H1 (cell line): ENCODE results near the gene WDR49. TPM values are rescaled to one million over a fixed set of nuclear protein-coding genes. Genes with fewer than 3 reads are reported as not detected.

Source experiments
- CTCF ChIA-PET: fragments of 300-600 bp; sonication (Branson Sonifier 250); formaldehyde crosslinking; loops from one replicate; lab custom pipeline; 2021; ENCODE audit not compliant: partially characterized antibody; lab: Charles Lee
- POLR2A ChIA-PET: fragments of 300-600 bp; sonication (Branson Sonifier 250); formaldehyde crosslinking; loops from one replicate; lab custom pipeline; 2021; ENCODE audit warnings: inconsistent platforms; ENCODE audit not compliant: partially characterized antibody; lab: Charles Lee
- DNase-seq, 2 experiments: peaks; one replicate each; pipeline versions ENCODE4 v3.0.0 to v3.0.0-alpha.2; 2010 to 2022; ENCODE audit warnings: low spot score in 2 of 2, low read depth in 1 of 2, mixed read lengths in 1 of 2
- FAIRE-seq: peaks from 2 replicates; lab custom pipeline; 2011; peaks lifted over from hg19 to GRCh38; lab: Jason Lieb, UNC
- H2AFZ ChIP-seq: 2 replicates; pipeline ENCODE4 v1.8.1; 2012; ENCODE audit warnings: low read length, inconsistent platforms
- H2AK5ac ChIP-seq: 2 replicates; pipeline ENCODE4 v1.6.1; 2013; ENCODE audit warnings: low read depth, low read length
- H2BK120ac ChIP-seq: replicated peaks from 2 replicates; pipeline ENCODE3; 2013; ENCODE audit warnings: low read depth, low read length, inconsistent platforms
- H2BK12ac ChIP-seq: 2 replicates; pipeline ENCODE4 v1.6.1; 2013; ENCODE audit warnings: low read depth, low read length
- H2BK15ac ChIP-seq: 2 replicates; pipeline ENCODE4 v1.6.1; 2013; ENCODE audit warnings: low read length
- H2BK20ac ChIP-seq: 2 replicates; pipeline ENCODE4 v1.6.1; 2013; ENCODE audit warnings: low read length
- H2BK5ac ChIP-seq: 2 replicates; pipeline ENCODE4 v1.6.1; 2013; ENCODE audit warnings: low read depth, low read length
- H3K14ac ChIP-seq: 2 replicates; pipeline ENCODE4 v1.6.1; 2013; ENCODE audit warnings: inconsistent platforms; ENCODE audit not compliant: insufficient read length
- H3K18ac ChIP-seq: 2 replicates; pipeline ENCODE4 v1.6.1; 2013; ENCODE audit warnings: low read length; ENCODE audit errors: extremely low read depth
- H3K23ac ChIP-seq: 2 replicates; pipeline ENCODE4 v1.6.1; 2013; ENCODE audit warnings: inconsistent platforms; ENCODE audit not compliant: insufficient read length
- H3K23me2 ChIP-seq: 2 replicates; pipeline ENCODE4 v1.6.1; 2013; ENCODE audit warnings: low read depth, low read length
- H3K27ac ChIP-seq: 2 replicates; pipeline ENCODE4 v1.6.1; 2011; ENCODE audit warnings: low read depth, low read length, inconsistent platforms
- H3K27me3 ChIP-seq, 4 experiments: replicated peaks in 1 of 4; 1 replicate in 1 of 4; 2 replicates in 3 of 4; pipeline versions ENCODE4 v1.6.1 to v1.8.1; 2011 to 2013; ENCODE audit warnings: low read length in 3 of 4, mild to moderate bottlenecking in 3 of 4, inconsistent platforms in 2 of 4, mixed read lengths in 2 of 4, moderate library complexity in 1 of 4; ENCODE audit not compliant: control insufficient read depth in 3 of 4, insufficient read depth in 3 of 4; ENCODE audit errors: extremely low read depth in 1 of 4
- H3K36me3 ChIP-seq, 4 experiments: 2 replicates each; pipeline versions ENCODE4 v1.6.1 to v1.8.1; 2011 to 2013; ENCODE audit warnings: mild to moderate bottlenecking in 4 of 4, low read length in 3 of 4, moderate library complexity in 2 of 4, control low read depth in 1 of 4, inconsistent platforms in 1 of 4; ENCODE audit not compliant: insufficient read depth in 4 of 4, control insufficient read depth in 2 of 4
- H3K4ac ChIP-seq: replicated peaks from 2 replicates; pipeline ENCODE3; 2013; ENCODE audit warnings: low read length, low read depth, mixed read lengths, inconsistent platforms; ENCODE audit not compliant: insufficient read length
- H3K4me1 ChIP-seq, 4 experiments: replicated peaks in 1 of 4; 1 replicate in 1 of 4; 2 replicates in 3 of 4; pipeline versions ENCODE4 v1.6.1 to v1.8.1; 2011 to 2013; ENCODE audit warnings: low read length in 3 of 4, inconsistent platforms in 2 of 4, mixed read lengths in 1 of 4; ENCODE audit not compliant: insufficient read depth in 4 of 4, control insufficient read depth in 3 of 4
- H3K4me2 ChIP-seq, 2 experiments: 2 replicates each; pipeline versions ENCODE4 v1.6.1 to v1.8.1; 2011 to 2013; ENCODE audit warnings: low read depth in 2 of 2, low read length in 2 of 2, control low read depth in 1 of 2, inconsistent platforms in 1 of 2, mild to moderate bottlenecking in 1 of 2; ENCODE audit not compliant: insufficient read depth in 1 of 2
- H3K4me3 ChIP-seq, 4 experiments: fragments of 200-600, 300-600 bp in 1 of 4; sonication (generic), shearing (Covaris generic), sonication (Bioruptor Twin) in 1 of 4; 2 replicates each; pipeline versions ENCODE4 v1.5.1 to v1.8.1; 2011 to 2016; ENCODE audit warnings: low read length in 4 of 4, low read depth in 3 of 4, control low read depth in 2 of 4, inconsistent platforms in 2 of 4, mild to moderate bottlenecking in 2 of 4, mixed read lengths in 1 of 4, moderate library complexity in 1 of 4; ENCODE audit not compliant: insufficient read depth in 2 of 4; ENCODE audit errors: extremely low read depth in 1 of 4
- H3K56ac ChIP-seq: replicated peaks from 2 replicates; pipeline ENCODE3; 2013; ENCODE audit warnings: low read depth, mild to moderate bottlenecking, mixed read lengths, low read length, inconsistent platforms; ENCODE audit not compliant: insufficient read length
- H3K79me1 ChIP-seq: 2 replicates; pipeline ENCODE4 v1.6.1; 2013; ENCODE audit warnings: low read depth, low read length, control low read depth
- H3K79me2 ChIP-seq, 2 experiments: 2 replicates each; pipeline versions ENCODE4 v1.6.1 to v1.8.1; 2012 to 2013; ENCODE audit warnings: low read length in 2 of 2, mild to moderate bottlenecking in 2 of 2, inconsistent platforms in 1 of 2; ENCODE audit not compliant: insufficient read depth in 2 of 2, control insufficient read depth in 1 of 2
- H3K9ac ChIP-seq, 4 experiments: replicated peaks in 1 of 4; 1 replicate in 1 of 4; 2 replicates in 3 of 4; pipeline versions ENCODE4 v1.6.1 to v1.8.1; 2011 to 2013; ENCODE audit warnings: low read depth in 3 of 4, low read length in 3 of 4, control low read depth in 2 of 4, mild to moderate bottlenecking in 2 of 4, moderate library complexity in 2 of 4, inconsistent platforms in 1 of 4; ENCODE audit errors: extremely low read depth in 1 of 4
- H3K9me3 ChIP-seq, 2 experiments: 2 replicates each; pipeline versions ENCODE4 v1.6.1 to v1.8.1; 2012 to 2013; ENCODE audit warnings: mild to moderate bottlenecking in 2 of 2, moderate library complexity in 2 of 2, control low read depth in 1 of 2, inconsistent platforms in 1 of 2, low read depth in 1 of 2, low read length in 1 of 2, mixed read lengths in 1 of 2; ENCODE audit not compliant: insufficient read depth in 2 of 2
- H4K20me1 ChIP-seq, 2 experiments: replicated peaks in 1 of 2; 2 replicates each; pipeline versions ENCODE3 to v1.8.1; 2011 to 2013; ENCODE audit warnings: inconsistent platforms in 2 of 2, low read length in 2 of 2, mild to moderate bottlenecking in 1 of 2; ENCODE audit not compliant: insufficient read depth in 2 of 2, control insufficient read depth in 1 of 2
- H4K5ac ChIP-seq: 2 replicates; pipeline ENCODE4 v1.6.1; 2013; ENCODE audit warnings: low read length, low read depth, mixed read lengths, inconsistent platforms; ENCODE audit not compliant: insufficient read length
- H4K8ac ChIP-seq: 2 replicates; pipeline ENCODE4 v1.8.0; 2013; ENCODE audit warnings: mild to moderate bottlenecking, moderate library complexity, low read length, inconsistent platforms; ENCODE audit not compliant: insufficient read depth; ENCODE audit errors: extremely low read depth
- H4K91ac ChIP-seq: replicated peaks from 2 replicates; pipeline ENCODE3; 2013; ENCODE audit warnings: low read length, mixed read lengths, inconsistent platforms; ENCODE audit not compliant: insufficient read length
- BCL11A ChIP-seq, 2 experiments: IDR thresholded peaks; one replicate each; pipeline ENCODE4 v1.6.1; 2011; ENCODE audit warnings: low read depth in 2 of 2, low read length in 2 of 2, mild to moderate bottlenecking in 2 of 2
- CREB1 ChIP-seq: IDR thresholded peaks from 2 replicates; pipeline ENCODE4 v1.6.1; 2012; ENCODE audit warnings: inconsistent platforms
- CTCF ChIP-seq, 3 experiments: IDR thresholded peaks; 1 replicate in 2 of 3; 2 replicates in 1 of 3; pipeline versions ENCODE4 v1.5.1 to v1.6.1; 2011; ENCODE audit warnings: low read length in 3 of 3, mild to moderate bottlenecking in 3 of 3, inconsistent platforms in 2 of 3, low read depth in 1 of 3, moderate library complexity in 1 of 3; ENCODE audit not compliant: insufficient read depth in 1 of 3; ENCODE audit errors: control extremely low read depth in 1 of 3
- POLR2AphosphoS5 ChIP-seq: IDR thresholded peaks from 2 replicates; pipeline ENCODE4 v1.6.1; 2011; ENCODE audit warnings: low read depth, low read length
- RBBP5 ChIP-seq: IDR thresholded peaks from 2 replicates; pipeline ENCODE4 v1.7.1; 2012; ENCODE audit warnings: low read depth, mild to moderate bottlenecking, inconsistent platforms, low read length, moderate library complexity, borderline replicate concordance
- SP1 ChIP-seq: IDR thresholded peaks from 2 replicates; pipeline ENCODE4 v1.6.1; 2011; ENCODE audit warnings: low read depth, low read length
- SUZ12 ChIP-seq: fragments of 200-600 bp; sonication (generic); IDR thresholded peaks from 2 replicates; pipeline ENCODE4 v1.6.1; 2012; ENCODE audit warnings: mild to moderate bottlenecking, inconsistent platforms, low read length, moderate library complexity, mixed read lengths
- TBP ChIP-seq: IDR thresholded peaks from 2 replicates; pipeline ENCODE4 v1.6.1; 2011; ENCODE audit warnings: low read depth, low read length, improper control_type of control experiment
- WGBS, 2 experiments: shearing (Covaris generic) in 1 of 2; methylation state at CpG; one replicate each; pipeline versions ENCODE4 v1.1.6 to v1.1.7; 2013 to 2015; ENCODE audit warnings: low lambda C conversion rate in 2 of 2, mixed read lengths in 2 of 2, inconsistent platforms in 1 of 2, low coverage in 1 of 2, missing lambda C conversion rate in 1 of 2; ENCODE audit not compliant: insufficient replicate concordance in 2 of 2, insufficient coverage in 1 of 2, insufficient read length in 1 of 2; ENCODE audit errors: extremely low coverage in 1 of 2, missing lambda C conversion rate in 1 of 2; 5-methylcytosine and 5-hydroxymethylcytosine counted together
- polyA plus RNA-seq, 7 experiments: library from polyadenylated mRNA; depleted of rRNA in 3 of 7; stranded (reverse) in 5 of 7; unstranded in 2 of 7; fragments of >200 nt in 5 of 7; fragments of 200-250 nt in 2 of 7; gene quantifications; 1 replicate in 5 of 7; 2 replicates in 1 of 7; 4 replicates in 1 of 7; pipeline versions ENCODE4 v1.2.1 to v1.2.3, GENCODE V29; 2011 to 2013; ENCODE audit warnings: missing spikeins in 2 of 7, mixed read lengths in 2 of 7
- total RNA-seq: library from RNA; stranded (reverse); fragmentation: NEBNext Ultra II Directional; extraction: Animal tissue kit (Norgen Biotek cat#: 25700); gene quantifications from 2 replicates; pipeline ENCODE4 v1.2.1, GENCODE V29; 2021

WDR49 gene
- total and polyA plus RNA-seq, 2 of the 8 experiments (the other 6 are each of a cell fraction or from before 2014, with no cell fraction given) = 0.50 to 1.7 TPM

GRCh38 chr3:167564612-167565011 is 89.1 kb downstream of the WDR49 start:
- Histone ChIP-seq H3K4ac (no peak overlapping the region), H4K5ac (no peak overlapping the region), H4K8ac (no peak overlapping the region), H4K91ac (no peak overlapping the region), H2BK15ac (no peak overlapping the region), H3K27me3 (no peaks in the 10 kb centered on the region), H2BK5ac (no peak overlapping the region), H3K27ac (no peak overlapping the region), H3K79me1 (no peaks in the 10 kb centered on the region), H2BK12ac (no peak overlapping the region), H2AFZ (no peak overlapping the region)
- no peak for FAIRE-seq
- TF ChIP-seq CREB1 = no peak
- no peak for TF ChIP-seq CTCF (IDR thresholded peaks at IDR 0.05; ENCODE audit: control extremely low read depth in 1 of 3, insufficient read depth in 1 of 3, low read depth in 1 of 3, low read length in 3 of 3)
- TF ChIP-seq SP1 = no peak
- TF ChIP-seq BCL11A (IDR thresholded peaks at IDR 0.05; ENCODE audit: low read depth in 2 of 2, low read length in 2 of 2) = no peak
- no peak for TF ChIP-seq TBP
- TF ChIP-seq POLR2AphosphoS5 = no peak
- no peak for TF ChIP-seq SUZ12
- no peak for TF ChIP-seq RBBP5
- TF ChIP-seq, all 59 proteins: peak for 0
- Histone ChIP-seq H3K4me3 (no peak overlapping the region), H3K4me1 (no peaks in the 10 kb centered on the region), H3K79me2 (no peaks in the 10 kb centered on the region), H3K4me2 (no peak overlapping the region), H3K36me3 (no peaks in the 10 kb centered on the region), H3K14ac (no peak overlapping the region), H4K20me1 (no peaks in the 10 kb centered on the region), H3K9ac (no peak overlapping the region), H3K23me2 (no peaks in the 10 kb centered on the region), H2BK20ac (no peak overlapping the region), H3K56ac (no peak overlapping the region), H2AK5ac (no peak overlapping the region), H3K18ac (no peak overlapping the region), H3K9me3 (no peaks in the 10 kb centered on the region), H2BK120ac (no peak overlapping the region), H3K23ac (no peak overlapping the region)
- CTCF ChIA-PET = interaction anchor here (0.6 kb wide), 1 partner anchor 233 kb away, joined by 3 read pairs; no protein-coding TSS in a partner anchor
- no peak for DNase-seq
- POLR2A ChIA-PET = no interaction called here
- 82% methylated on average over 2 of the region's 2 CpGs; no CpG with 5 or more reads in 1 of the 2 experiments for WGBS, 2 experiments
